Loucy (cell line): Measurements from ENCODE around the gene CD180.

Experiments
- CTCF ChIP-seq: fragments of 200-600 bp; sonication (generic); conservative IDR thresholded peaks from 2 replicates; pipeline ENCODE4 v1.5.1; 2014; ENCODE audit warnings: mild to moderate bottlenecking, antibody characterized with exemption, low read length
- EZH2phosphoT487 ChIP-seq: fragments of 200-600 bp; IDR thresholded peaks from 2 replicates; pipeline ENCODE4 v1.6.1; 2018; ENCODE audit warnings: antibody characterized with exemption, mild to moderate bottlenecking, moderate library complexity, borderline replicate concordance

- no peak for TF ChIP-seq CTCF
- no peak for TF ChIP-seq EZH2phosphoT487
These were observed at the start of gene CD180 for GRCh38 chr5:67196537-67197059.
